Measurements from ENCODE around the gene IL27RA. TPM values are rescaled to one million over a fixed set of nuclear protein-coding genes. Genes with fewer than 3 reads are reported as not detected.

IL27RA gene
- total RNA-seq, 1 experiment from 2014 or later = 18.3 TPM

DNA sequence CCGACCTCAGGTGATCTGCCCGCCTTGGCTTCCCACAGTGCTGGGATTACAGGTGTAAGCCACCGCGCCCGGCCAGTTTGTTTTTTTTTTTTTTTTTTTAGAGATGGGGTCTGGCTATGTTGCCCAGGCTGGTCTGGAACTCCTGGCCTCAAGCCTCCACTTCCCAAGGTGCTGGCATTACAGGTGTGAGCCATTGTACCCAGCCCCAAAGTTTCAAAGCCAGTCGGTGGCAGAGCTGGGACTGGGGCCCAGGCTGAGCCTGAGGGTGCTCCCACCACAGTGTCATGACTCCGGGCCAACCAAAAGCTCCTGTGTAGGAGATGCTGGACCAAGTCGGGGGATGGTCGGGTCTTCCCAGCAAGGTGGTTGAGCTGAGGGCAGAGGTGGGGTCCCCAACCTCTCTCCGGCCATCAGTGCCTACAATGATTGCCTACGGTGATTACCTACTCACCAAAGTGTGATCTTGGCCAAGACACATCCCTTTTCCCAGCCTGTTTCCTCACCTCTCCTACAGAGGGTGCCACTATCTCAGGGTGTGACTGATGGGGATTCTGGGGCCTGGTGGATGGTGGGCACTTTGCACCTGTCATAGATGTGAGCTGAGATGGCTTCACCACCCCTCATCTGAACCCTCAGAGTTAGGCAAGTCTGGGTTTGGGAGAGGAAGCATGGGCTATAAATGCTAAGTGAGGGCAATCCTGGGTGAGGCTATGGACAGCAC is 64.9 kb downstream of the IL27RA start:
- Histone ChIP-seq H3K27me3 (ENCODE audit: insufficient read depth, low read length) (no peaks in the 10 kb centered on the region), H3K9ac (ENCODE audit: low read length) (no peak overlapping the region), H3K36me3 (ENCODE audit: control insufficient read depth in 1 of 2, insufficient read depth in 2 of 2, low read length in 2 of 2) (peaks cover 6 to 14% of the 10 kb centered on the region in 2 experiments; a peak in 3 of 4 replicates), H3K4me2 (ENCODE audit: low read length) (no peak overlapping the region), H3K9me3 (ENCODE audit: control insufficient read depth in 1 of 2, insufficient read depth in 1 of 2, low read depth in 1 of 2, low read length in 2 of 2) (peaks cover 3 to 7% of the 10 kb centered on the region in 2 experiments; a peak in 1 of 4 replicates), H3K9me2 (ENCODE audit: insufficient read depth) (no peaks in the 10 kb centered on the region), H4K20me1 (ENCODE audit: insufficient read depth) (no peaks in the 10 kb centered on the region), H3K79me2 (ENCODE audit: insufficient read depth, low read length) (no peaks in the 10 kb centered on the region), H2AFZ (ENCODE audit: low read depth, low read length, poor library complexity, severe bottlenecking) (no peak overlapping the region), H3K4me1 (ENCODE audit: control insufficient read depth in 1 of 2, insufficient read depth in 2 of 2, low read length in 2 of 2) (peaks cover 7 to 9% of the 10 kb centered on the region in 2 experiments), H3K4me3 (replicated peaks in 1 of 2; ENCODE audit: low read depth in 1 of 2, low read length in 2 of 2) (no peak overlapping the region), H3K27ac (ENCODE audit: low read depth, low read length) (no peak overlapping the region)
- CTCF ChIA-PET = interaction anchor here (1.3 kb wide), 1 partner anchor 22 kb away, joined by 3 read pairs; no protein-coding TSS in a partner anchor
- TF ChIP-seq RAD21 (IDR thresholded peaks at IDR 0.05; ENCODE audit: low read depth) = peak; percentile 39; the same call in 1 of the 2 replicates
- TF ChIP-seq CTCF (IDR thresholded peaks at IDR 0.05 in 2 of 3, conservative IDR thresholded peaks at IDR 0.05 in 1 of 3; ENCODE audit: borderline replicate concordance in 1 of 3, insufficient read depth in 1 of 3, low read depth in 2 of 3, low read length in 2 of 3) = peak in 2 of 3 experiments; percentile 31 to 45; a peak in 4 of 6 replicates
- TF ChIP-seq SP1 (IDR thresholded peaks at IDR 0.05; ENCODE audit: low read depth) = no peak
- no peak for TF ChIP-seq POLR2AphosphoS5 (IDR thresholded peaks at IDR 0.05; ENCODE audit: low read depth, low read length)
- no peak for TF ChIP-seq CEBPB (IDR thresholded peaks at IDR 0.05; ENCODE audit: low read depth)
- intact Hi-C loops (cut with micrococcal nuclease) = no loop called here
- POLR2A ChIA-PET = no interaction called here
- BruUV-seq (replicated peaks) = no TSS peak
- no peak for DNase-seq (ENCODE audit: low read depth, low spot score)
- peak; percentile 47 for ATAC-seq
- RAD21 ChIA-PET (ENCODE audit: low non-redundant PET in 1 of 2, low total read pairs in 2 of 2, uncharacterized antibody in 2 of 2, unreplicated experiment in 2 of 2) = no interaction called here

Data from HCT116 (cell line).